T-helper 1 cell treated with Interleukin-12 subunit alpha and Interleukin-12 subunit beta and Interleukin-4 antibody, amounts not matched to agents 30 μg/mL and 1 μg/mL, for 36 hours (primary cell): ENCODE results near the gene GPN2.

Experiments used
- H3K27ac Mint-ChIP-seq: one replicate; pipeline ENCODE4 v1.8.0; 2021; ENCODE audit warnings: mild to moderate bottlenecking, mixed read lengths
- H3K27me3 Mint-ChIP-seq: one replicate; pipeline ENCODE4 v1.8.0; 2021; ENCODE audit warnings: low read depth, mixed read lengths
- H3K36me3 Mint-ChIP-seq: one replicate; pipeline ENCODE4 v1.8.0; 2021; ENCODE audit warnings: low read depth, mixed read lengths
- H3K4me1 Mint-ChIP-seq: one replicate; pipeline ENCODE4 v1.8.0; 2021; ENCODE audit warnings: low read depth, mixed read lengths
- H3K4me3 Mint-ChIP-seq: one replicate; pipeline ENCODE4 v1.8.0; 2021; ENCODE audit warnings: mild to moderate bottlenecking, moderate library complexity, mixed read lengths
- H3K9me3 Mint-ChIP-seq: one replicate; pipeline ENCODE4 v1.8.0; 2021; ENCODE audit warnings: mixed read lengths

GPN2 gene

DNA sequence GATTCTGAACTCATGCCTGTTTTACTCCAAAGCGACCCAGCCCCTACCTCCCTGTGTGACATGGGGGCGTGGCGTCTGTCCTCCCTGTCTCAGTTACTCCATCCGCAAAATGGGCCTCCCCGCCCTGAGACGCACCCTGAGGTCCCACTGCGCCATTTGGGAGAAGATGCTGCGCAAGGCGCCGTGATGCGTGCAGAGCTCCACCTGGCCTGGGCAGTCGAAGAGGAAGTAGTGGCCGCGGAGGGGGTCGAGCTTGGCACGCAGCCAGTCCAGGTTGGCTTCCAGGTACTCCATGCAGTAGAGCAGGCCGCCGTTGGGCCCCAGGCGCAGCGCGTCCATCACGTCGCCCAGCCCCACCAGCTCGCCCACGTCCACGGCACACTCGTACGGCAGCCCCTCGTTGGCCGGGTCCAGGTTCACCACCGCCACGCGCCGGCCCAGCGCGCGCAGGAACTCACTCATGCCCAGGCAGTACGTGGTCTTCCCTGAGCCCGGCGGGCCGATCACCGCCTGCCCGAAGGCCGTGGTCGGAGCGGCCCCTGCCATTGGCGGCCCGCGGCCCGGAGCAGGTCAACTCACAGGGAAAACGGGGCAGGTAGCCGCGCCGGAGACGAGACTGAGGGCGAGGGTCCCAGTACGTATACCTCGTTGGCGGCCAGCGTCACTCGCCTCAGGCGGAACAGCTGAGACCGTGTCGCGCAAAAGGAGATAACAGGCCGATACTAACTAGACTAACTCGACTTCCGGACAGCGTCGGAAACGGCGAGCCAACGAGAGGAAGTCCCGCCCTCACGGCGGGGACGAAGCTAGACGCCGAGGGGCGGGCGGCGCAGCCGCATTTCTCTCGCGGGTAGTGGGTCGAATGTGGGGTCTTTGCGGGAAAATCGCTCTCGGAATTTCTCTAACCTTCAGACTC is at the start of gene GPN2:
Gene GPN2 (minus strand): TSS at position 733 of the 916 bp plus-strand sequence. CDS start 187 bp downstream, at position 546.
- Mint-ChIP-seq H3K27me3 (no peaks in the 10 kb centered on the region), H3K4me1 (peaks cover 27% of the 10 kb centered on the region), H3K36me3 (peaks cover 43% of the 10 kb centered on the region), H3K4me3 (peak within 1 kb of the TSS; percentile 94), H3K27ac (peak within 1 kb of the TSS; percentile 91), H3K9me3 (no peaks in the 10 kb centered on the region)

DNA sequence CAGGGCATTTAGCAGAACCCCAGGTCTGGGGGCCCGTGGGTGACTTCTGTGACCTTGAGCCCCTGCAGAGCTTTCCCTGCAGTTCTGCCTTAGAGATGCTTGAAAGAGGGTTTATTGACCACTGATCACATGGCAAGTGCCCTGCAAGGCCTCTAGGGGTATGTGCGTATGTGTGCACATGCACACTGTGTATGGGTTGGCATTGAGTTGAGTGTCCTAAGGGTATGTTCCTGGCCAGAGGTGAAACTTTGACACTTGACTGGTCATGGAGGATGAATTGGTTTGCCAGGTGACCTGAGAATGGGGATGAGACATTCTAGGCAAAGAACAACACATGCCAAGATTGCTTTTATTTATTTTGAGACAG is 48.6 kb upstream of the GPN2 start:
- Mint-ChIP-seq H3K4me1 (no peaks in the 10 kb centered on the region), H3K4me3 (no peak overlapping the region), H3K27me3 (no peaks in the 10 kb centered on the region), H3K36me3 (peaks cover 14% of the 10 kb centered on the region), H3K27ac (no peak overlapping the region), H3K9me3 (no peaks in the 10 kb centered on the region)

DNA sequence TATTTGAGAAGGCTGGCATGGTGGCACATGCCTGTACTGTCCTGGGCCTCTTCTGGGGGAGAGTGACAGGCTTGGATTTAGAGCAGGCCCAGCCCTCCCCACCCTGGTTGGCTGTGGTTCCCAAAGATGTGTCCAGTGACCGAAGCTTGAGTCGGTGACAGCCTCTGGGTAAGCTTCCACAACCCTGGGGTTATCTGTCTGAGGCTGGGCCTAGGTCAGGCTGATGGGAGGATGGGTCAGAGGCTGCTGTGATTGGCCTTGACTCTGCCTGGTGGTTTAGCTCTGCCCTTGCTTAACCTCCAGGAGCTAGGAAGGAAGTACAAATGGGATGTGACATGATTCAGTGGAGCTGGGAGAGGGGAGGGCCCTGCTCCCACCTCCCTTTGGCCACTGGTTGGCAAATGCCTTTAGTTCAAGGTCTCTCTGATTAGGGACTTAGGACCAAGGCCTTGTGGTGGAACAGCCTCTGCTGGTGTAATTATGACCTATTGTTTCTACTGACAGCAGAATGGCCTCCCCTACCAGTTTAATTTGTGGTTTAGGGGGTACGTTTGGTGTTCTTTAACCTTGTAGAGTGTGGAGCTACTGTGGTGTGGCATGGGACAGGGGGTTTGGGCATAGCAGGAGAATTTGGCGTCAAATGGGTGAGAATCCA is 48.0 kb upstream of the GPN2 start:
- Mint-ChIP-seq H3K27me3 (no peaks in the 10 kb centered on the region), H3K27ac (no peak overlapping the region), H3K9me3 (no peaks in the 10 kb centered on the region), H3K4me1 (no peaks in the 10 kb centered on the region), H3K4me3 (no peak overlapping the region), H3K36me3 (peaks cover 11% of the 10 kb centered on the region)

DNA sequence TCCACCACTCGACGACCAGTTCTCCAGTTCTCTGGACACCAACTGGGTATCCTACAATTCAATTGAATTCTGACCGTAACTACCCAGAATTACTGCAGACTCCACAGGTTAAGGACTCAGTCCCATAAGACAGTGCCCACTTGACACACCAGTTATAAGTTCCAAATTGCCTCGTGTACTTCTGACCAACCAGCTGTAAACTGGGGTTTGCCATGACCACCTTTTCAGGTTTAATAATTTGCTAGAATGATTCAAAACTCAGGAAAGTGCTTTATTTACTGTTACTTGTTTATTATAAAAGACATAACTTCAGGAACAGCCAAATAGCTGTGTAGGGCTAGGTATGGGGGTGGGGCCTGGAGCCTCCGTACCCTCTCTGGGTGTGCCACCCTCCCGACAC is 46.7 kb upstream of the GPN2 start:
- H3K27me3 Mint-ChIP-seq, result no peaks in the 10 kb centered on the region
- peaks cover 7% of the 10 kb centered on the region for H3K36me3 Mint-ChIP-seq
- peaks cover 4% of the 10 kb centered on the region for H3K4me1 Mint-ChIP-seq
- no peaks in the 10 kb centered on the region for H3K9me3 Mint-ChIP-seq
- no peak overlapping the region for H3K27ac Mint-ChIP-seq
- no peak overlapping the region for H3K4me3 Mint-ChIP-seq

DNA sequence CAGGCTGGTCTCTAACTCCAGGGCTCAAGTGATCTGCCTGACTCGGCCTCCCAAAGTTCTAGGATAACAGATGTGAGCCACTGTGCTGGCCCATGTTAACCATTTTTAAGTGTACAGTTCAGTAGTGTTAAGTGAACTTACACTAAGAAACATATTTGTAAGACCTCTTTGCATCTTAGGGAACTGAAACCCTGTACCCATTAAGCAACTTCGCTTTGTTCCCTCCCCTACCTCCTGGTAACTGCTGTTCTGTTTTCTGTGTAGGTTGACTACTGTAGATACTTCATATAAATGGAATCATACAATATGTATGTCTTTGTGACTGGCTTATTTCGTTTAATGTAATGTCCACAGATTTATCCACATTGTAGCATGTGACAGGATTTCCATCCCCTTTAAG is 42.4 kb upstream of the GPN2 start:
- Mint-ChIP-seq H3K9me3 (no peaks in the 10 kb centered on the region), H3K27ac (no peak overlapping the region), H3K4me1 (peaks cover 4% of the 10 kb centered on the region), H3K4me3 (no peak overlapping the region), H3K36me3 (peaks cover 19% of the 10 kb centered on the region), H3K27me3 (no peaks in the 10 kb centered on the region)

DNA sequence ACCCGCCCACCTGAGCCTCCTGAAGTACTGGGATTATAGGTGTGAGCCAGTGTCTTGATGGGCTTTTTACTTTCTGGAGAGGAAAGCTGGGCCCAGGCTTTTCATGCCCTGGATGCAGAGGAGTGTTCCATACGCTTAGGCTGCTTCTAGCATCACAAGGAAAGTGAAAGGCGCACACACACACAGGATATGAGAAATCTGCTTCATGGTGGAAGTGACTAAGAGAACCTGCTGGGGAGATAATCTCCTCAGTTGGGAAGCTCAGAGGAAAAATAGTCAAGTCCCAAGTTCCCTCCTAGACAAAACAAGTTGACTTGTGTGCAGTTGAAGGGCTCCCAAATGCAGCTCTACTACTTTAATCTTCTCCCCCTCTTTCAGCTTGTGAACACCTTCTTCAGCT is 33.6 kb upstream of the GPN2 start:
- H3K9me3 Mint-ChIP-seq, result no peaks in the 10 kb centered on the region
- H3K36me3 Mint-ChIP-seq, result peaks cover 25% of the 10 kb centered on the region
- peaks cover 31% of the 10 kb centered on the region for H3K4me1 Mint-ChIP-seq
- peak overlapping the region; percentile 7 for H3K27ac Mint-ChIP-seq
- peak overlapping the region; percentile 36 for H3K4me3 Mint-ChIP-seq
- H3K27me3 Mint-ChIP-seq, result no peaks in the 10 kb centered on the region

DNA sequence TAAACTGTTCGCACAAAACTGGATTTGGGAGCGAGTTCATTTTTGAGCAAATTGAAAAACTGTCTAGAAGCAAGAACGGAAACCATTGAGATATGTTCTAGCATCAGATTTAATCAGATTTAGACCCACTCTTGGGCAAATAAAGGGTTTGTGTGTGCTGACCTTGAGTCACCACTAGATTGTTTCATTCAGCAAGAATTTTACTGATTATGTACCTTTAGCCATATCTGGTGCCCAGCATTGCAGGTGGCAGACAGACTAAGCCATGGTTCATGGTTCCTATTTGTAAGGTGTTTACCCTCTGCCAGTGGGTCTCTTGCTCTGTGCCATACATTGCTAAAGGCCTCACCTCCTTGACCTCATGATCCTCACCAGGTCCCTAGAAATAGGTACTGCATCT is 32.8 kb upstream of the GPN2 start:
- Mint-ChIP-seq H3K27ac (peak overlapping the region; percentile 67), H3K27me3 (no peaks in the 10 kb centered on the region), H3K4me3 (peak overlapping the region; percentile 95), H3K4me1 (peaks cover 31% of the 10 kb centered on the region), H3K9me3 (no peaks in the 10 kb centered on the region), H3K36me3 (peaks cover 18% of the 10 kb centered on the region)

DNA sequence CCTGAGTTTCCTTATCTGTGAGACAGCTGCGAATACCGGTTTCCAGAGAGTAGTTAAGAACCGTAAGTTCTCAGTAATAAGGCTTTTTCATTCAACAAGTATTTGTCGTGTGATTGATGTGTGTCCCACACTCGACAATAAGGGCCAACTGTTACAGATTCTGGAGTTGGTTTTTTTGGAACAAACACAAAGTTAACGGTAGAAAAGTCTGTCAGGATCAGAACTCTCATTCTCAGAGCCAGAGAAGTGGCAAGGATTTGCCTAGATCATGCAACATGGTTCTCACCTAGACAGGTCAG is 32.3 kb upstream of the GPN2 start:
- Mint-ChIP-seq H3K9me3 (no peaks in the 10 kb centered on the region), H3K4me3 (peak overlapping the region; percentile 95), H3K36me3 (peaks cover 14% of the 10 kb centered on the region), H3K27me3 (no peaks in the 10 kb centered on the region), H3K27ac (peak overlapping the region; percentile 94), H3K4me1 (peaks cover 31% of the 10 kb centered on the region)

DNA sequence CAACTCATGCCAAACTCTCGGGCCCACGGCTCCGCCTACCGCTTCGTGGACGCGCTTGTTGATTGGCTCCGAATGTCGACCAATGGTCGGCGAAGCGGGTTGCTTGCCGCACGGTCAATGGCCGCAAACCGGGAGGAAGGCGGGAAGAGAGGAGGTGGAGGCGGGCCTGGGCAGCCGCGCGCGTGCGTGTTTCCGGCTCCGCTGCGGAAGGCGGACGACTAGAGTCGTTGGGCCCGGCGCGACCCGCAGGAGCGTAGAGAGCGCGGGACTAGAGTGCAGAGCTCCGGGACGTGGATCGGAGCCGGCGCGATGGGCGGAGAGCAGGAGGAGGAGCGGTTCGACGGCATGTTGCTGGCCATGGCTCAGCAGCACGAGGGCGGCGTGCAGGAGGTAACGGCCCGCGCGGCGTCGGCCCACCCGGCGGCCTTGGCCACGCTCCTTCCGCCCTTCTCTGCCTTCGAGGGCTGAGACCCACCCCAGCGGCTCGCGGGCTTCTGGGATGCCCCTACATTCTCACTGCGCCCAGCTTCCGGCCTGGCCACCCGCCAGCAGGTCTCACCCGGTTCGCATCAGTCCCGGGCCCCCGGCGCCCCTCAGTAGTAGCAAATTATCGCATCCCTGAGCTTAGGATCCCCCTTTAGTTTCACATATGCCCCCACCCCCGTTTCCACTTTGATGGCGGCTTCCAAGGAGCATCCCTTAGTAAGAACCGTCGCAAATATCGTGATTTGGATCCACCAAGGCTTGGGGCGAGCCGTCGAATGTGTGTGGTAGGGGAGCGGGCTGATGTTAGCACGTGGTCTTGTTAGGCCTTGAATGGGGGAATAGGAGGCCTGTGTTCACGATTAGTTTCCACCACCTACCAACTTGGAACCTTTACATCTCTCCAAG is 31.7 kb upstream of the GPN2 start, which contains the start of gene NUDC:
Gene NUDC (plus strand): TSS at position 204 of the 891 bp plus-strand sequence. CDS start 106 bp downstream, at position 310.
- Mint-ChIP-seq H3K27me3 (no peaks in the 10 kb centered on the region), H3K9me3 (no peaks in the 10 kb centered on the region), H3K4me3 (peak within 1 kb of the TSS; percentile 95), H3K36me3 (peaks cover 10% of the 10 kb centered on the region), H3K4me1 (peaks cover 27% of the 10 kb centered on the region), H3K27ac (peak within 1 kb of the TSS; percentile 94)

DNA sequence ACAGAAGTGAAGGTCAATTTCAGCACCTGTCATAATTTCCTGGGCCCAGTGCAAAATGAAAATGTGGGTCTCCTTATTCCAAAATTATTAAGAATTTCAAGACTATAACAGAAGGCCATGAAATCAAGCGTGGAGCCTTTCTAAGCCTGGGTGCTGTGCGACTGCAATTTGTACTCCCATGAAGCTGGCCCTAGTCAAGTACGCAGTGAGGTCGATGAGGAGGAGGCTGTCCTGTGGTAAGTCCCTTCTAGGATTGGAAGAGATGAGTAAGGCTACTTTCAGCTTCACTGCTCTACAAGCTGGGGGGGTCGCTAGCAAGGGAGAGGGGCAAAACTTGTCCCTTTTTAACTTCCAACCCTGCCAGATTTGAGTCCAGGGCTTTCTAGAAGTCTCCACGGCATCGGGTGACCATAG is 31.1 kb upstream of the GPN2 start:
- Mint-ChIP-seq H3K9me3 (no peaks in the 10 kb centered on the region), H3K27me3 (no peaks in the 10 kb centered on the region), H3K4me3 (peak overlapping the region; percentile 95), H3K36me3 (peaks cover 9% of the 10 kb centered on the region), H3K4me1 (peaks cover 27% of the 10 kb centered on the region), H3K27ac (peak overlapping the region; percentile 94)

DNA sequence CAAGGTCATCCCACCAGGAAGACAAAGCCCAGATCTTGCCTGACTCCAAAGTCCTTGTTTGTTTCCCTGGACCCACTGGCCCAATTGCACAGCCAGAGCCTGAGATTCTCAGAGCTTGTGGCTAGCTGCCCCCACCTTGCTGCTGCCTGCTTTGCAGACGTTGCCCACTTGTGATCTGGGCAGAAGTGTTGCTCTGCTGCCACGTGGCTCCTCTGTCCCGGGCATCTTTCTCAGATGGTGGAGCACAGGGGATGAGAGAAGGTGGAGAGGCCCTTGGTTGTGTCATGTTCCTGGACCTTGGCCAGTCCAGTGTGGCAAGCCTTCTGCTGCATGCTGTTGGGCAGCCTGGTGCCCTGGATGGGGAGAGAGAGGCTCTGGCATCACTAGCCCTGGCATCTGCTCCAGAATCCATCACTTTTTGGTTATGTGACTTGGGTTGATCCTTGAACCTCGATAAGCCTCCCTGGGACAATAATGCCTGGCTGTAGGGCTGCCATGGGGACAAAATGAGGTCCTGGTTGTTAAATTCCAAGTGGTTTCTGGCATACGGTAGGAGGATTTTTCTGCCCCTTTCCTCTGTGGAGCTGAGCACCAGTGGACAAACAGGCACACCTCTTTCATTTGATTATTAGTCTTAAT is 25.2 kb upstream of the GPN2 start:
- Mint-ChIP-seq H3K27me3 (no peaks in the 10 kb centered on the region), H3K4me3 (no peak overlapping the region), H3K4me1 (peaks cover 3% of the 10 kb centered on the region), H3K9me3 (no peaks in the 10 kb centered on the region), H3K27ac (no peak overlapping the region), H3K36me3 (no peaks in the 10 kb centered on the region)

DNA sequence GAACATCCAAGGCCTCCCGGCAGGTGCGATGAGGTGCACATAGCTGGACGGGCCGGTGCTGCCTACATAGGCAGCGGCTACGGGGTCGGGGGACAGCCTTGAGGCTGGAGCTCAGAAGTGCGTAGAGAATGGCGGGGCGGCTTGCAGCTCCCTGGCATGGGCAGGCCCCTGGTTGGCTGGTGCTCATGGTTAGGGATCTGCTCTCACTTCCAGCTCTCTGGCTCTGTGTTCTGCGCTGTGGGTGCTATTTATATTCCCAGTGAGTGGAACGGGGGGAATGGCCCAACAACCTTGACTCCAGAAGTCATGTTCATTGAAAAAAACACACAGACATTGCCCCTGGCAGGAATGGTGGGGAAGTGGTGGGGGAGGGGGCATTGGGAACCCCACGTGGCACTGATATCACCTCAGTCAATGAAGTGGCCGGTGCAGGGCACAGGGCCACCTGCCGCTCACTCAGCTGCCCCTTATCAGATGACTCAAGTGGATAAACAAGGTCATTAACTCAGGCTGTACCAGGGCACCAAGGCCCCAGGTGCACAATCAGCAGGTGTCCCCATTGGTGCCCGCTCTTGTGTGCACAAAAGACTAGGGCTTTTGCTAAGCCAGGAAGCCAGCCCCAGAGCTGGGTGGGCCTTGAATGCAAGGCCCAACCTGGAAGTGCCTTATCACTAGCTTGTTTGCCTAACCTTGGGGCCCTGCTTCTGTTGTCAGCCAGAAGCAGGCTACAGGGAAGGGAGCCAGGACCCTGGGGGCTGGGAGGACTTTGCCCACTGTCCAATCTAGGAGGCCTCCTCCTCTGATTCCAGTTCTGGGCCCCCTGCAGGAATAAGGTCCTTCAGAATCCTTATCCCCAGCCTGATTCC is 23.9 kb upstream of the GPN2 start, which contains the start of gene NR0B2:
Gene NR0B2 (minus strand): TSS at position 222 of the 866 bp plus-strand sequence. CDS start 35 bp downstream, at position 187.
- no peaks in the 10 kb centered on the region for H3K9me3 Mint-ChIP-seq
- no peak within 1 kb of the TSS for H3K4me3 Mint-ChIP-seq
- no peaks in the 10 kb centered on the region for H3K27me3 Mint-ChIP-seq
- no peaks in the 10 kb centered on the region for H3K4me1 Mint-ChIP-seq
- no peaks in the 10 kb centered on the region for H3K36me3 Mint-ChIP-seq
- H3K27ac Mint-ChIP-seq, result no peak within 1 kb of the TSS

DNA sequence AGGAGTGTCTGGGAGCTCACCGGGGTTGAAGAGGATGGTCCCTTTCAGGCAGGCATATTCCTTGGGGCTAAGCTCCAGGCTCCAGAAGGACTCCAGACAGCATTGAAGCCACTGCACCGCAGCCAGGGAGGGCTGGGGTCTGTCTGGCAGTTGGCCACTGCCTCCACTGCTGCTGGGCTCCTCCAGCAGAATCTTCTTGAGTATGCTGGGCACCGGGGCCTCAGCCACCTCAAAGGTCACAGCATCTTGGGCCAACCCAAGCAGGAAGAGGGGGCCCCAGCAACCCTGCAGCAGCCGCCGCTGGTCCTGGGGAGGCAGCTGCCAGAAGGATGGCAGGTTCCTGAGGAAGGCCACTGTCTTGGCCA is 23.3 kb upstream of the GPN2 start:
- Mint-ChIP-seq H3K36me3 (no peaks in the 10 kb centered on the region), H3K9me3 (no peaks in the 10 kb centered on the region), H3K4me1 (no peaks in the 10 kb centered on the region), H3K27ac (no peak overlapping the region), H3K27me3 (no peaks in the 10 kb centered on the region), H3K4me3 (no peak overlapping the region)
